8988T (cell line): ENCODE data around the gene GH2.

Source experiments
- DNase-seq: peaks from one replicate; pipeline ENCODE4 v3.0.0; 2011

Gene GH2

DNA sequence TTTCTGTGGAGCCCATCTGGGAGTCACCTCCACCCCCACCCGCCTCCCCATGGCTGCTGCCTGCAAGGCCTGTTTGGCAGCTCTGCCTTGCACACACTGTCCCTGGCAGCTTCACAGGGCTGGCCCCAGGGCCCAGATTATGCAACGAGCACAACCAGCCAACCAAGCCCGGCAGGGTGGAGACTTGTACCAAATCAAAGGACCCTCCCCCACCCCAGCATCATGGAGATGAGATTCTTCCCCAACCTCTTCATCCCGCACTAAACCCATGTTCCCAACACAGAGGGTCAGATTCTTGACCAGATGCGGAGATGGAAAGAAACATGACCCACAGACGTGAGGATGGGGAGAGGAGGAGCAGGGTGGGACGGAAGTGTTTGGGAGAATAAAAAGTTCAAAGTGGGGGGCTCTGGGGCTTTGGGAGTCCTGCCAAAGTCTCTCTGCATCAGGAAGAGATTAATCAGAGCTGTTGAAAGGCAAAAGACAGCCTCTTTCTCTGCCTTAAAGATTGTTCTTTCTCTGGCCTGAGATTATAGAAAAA is 43.0 kb downstream of the GH2 start:
- no peak for DNase-seq

DNA sequence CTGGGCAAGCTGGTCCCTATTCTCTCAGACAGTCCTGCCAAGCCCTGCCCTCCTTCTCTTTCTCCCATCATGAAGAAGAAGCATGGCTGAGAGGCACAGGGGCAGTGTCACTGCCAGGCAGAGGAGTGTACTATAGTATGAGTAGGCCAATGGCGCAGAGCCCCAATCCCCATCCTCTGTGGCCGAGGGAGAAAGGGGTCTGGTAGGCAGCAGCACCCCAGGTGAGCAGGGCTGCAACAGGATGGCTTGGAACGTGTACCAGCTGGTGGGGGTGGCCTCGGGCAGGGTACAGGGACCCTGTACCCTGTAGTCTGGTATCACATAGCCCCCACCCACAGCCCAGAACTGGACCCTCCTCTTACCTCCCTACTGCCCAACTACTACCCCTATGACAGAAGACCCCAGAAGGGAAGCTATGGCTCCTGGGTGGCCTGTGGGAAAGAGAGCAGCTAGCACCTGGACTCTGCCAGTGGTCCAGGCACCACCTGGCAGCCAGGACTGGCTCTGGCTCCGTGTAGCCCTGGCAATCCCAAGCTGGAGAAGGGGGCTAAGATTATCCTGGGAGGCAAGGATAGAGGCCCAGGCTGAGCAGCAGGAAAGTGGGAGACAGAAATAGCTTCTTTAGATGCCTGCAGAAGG is 43.7 kb downstream of the GH2 start:
- no peak for DNase-seq

DNA sequence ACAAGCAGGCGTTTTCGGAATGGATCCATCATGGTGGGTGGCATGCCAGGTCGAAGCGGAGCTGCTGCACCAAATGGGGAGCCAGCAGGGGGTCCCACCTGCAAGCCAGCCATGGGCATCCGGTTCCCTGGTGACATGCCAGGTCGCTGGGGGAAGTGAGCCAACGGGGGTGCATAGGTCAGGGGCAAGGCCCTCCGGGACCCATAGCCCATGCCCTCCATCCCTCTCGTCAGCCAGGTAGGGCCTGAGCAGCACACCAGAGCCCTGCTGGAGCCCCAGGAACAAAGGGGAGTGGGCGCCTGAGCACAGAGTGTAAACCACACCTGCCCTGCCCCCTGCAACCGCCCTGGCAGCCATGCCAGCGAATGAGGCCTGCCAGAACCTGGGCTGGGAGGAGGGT is 44.3 kb downstream of the GH2 start:
- DNase-seq: no peak

DNA sequence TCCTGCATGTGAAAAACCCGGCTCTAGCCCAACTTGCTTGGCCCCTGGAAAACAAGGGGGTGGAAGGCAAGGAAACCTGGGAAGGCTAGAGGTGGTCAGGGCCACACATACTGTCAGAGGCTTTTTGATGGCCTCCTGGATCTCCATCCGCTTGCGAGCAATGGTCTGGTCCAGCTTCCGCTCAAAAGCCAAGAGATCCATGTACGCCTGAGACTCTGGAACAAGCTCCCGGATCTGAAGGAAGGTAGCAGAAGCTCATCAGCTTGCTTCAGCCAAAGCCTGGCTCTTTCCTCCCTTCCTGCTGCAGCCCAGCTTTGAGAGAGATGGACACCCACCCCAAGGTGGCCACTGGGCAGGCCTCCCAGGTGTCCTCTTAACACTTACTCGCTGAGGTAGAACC is 44.9 kb downstream of the GH2 start:
- no peak for DNase-seq

DNA sequence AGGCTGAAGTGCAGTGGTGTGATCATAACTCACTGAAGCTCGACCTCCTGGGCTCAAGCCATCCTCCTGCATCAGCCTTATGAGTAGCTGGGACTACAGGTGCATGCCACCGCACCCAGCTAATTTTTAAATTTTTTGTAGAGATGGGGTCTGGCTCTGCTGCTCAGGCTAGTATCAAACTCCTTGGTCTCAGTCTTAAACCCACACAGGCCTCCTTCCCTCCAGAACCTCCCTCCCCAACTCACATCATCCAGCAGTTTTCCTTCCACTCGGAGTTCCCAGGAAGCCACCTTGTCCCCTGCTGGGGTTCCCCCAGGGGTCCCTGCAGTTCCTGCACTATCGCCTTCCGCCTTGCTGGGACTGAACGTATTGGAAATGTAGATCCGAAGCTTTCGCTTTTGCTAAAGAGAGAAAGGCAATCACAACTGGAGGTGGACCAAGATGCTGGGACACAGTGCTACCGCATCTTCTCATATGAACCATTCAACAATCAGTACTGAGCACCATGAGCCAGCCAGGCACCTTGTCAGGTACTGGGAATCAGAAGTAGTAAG is 46.5 kb downstream of the GH2 start:
- DNase-seq: no peak

DNA sequence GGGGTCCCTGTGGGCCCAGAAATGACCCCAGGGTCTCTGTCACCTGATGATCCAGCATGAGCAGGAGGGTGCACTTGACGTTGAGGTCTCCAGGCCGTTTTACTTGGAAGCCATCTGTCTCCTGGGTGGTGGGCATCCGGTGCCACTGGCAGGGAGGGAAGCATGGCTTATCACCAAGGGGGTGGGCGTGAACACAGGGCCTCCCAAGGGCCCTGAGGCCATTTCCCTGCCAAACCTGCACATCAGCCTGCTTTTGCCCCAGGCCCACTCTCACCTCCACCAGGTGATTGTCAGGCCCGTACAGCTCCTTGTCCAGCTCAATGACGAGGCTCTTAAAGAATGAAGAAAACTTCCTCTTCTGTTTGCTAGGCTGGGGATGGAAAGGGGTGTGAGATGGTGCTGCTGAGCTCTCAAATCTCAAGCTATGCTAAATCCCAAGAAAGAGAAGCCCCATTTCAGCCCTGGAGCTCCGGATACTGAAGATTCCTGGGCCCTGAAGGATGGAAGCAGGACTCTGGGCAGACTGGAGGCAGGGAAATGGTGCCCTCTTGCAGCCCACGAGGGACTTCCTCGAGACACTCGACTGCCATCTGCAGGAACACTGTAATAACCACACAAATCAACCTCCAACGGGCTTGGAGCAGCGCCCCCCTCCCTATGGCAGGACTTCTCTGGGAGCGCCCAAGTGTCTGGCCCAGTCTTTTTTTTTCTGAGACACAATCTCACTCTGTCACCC is 47.1 kb downstream of the GH2 start:
- peak; percentile 57 for DNase-seq

DNA sequence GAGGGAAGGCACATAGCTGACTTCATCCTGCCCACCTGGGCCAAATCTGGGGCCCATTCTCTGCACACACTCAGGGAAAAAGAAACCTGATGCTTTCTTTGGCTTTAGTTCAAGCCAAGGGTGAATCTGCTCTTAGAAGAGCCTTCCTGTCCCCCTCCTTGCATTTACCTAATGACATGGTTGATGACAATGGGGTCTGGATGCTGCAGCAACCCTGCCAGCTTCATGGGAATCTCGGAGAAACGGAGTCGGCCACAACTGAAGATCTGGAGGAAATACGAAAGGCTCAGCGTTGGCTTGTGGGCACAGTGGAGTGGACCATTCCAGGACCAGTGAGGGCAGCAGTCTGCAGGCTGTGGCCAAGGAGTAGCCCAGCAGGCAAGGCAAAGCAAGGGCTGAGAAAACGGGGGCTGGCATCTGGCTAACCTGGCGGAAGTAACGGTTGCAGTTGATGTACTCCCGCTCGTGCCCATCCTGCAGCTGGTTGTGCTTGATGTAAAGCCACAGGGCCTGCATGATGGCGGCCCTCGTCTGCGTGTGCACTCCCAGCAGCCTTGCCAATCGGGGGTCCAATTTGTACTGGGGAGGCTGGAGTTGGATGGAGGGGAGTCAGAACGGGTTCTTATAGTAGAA is 47.9 kb downstream of the GH2 start:
- DNase-seq: no peak

DNA sequence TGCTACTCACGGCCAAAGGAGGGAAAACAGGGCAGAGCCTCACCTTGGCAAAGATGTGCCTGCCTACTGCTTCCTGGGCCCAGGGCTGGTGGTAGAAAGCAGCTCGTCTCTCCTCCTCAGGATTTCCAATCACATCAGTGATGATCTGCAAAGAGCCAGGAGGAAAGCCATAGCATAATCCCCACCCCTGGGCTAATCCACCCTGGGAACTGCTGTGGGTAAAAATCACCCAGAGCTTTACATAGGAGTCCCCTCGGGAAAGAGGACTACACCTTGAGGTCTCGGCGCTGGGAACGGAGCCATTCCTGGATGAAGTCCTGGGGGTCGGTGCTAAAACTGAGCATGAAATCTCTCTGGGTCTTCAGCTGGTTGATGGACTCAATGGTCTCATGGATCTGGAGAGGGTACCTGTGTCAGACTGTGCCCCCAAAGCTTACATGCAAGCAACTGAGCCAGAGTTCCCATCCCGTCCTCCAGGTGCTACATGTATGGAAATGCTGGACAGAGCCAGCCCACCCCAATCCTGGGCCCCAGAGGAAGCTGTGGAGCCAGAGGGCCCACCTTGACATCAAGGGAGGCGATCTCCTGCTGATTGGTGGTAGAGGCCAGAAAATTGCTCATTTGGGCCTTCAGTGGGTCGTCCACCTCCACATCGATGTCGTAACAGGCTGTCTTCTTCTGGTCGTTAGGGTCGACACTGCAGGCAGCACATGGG is 48.6 kb downstream of the GH2 start:
- DNase-seq: no peak

DNA sequence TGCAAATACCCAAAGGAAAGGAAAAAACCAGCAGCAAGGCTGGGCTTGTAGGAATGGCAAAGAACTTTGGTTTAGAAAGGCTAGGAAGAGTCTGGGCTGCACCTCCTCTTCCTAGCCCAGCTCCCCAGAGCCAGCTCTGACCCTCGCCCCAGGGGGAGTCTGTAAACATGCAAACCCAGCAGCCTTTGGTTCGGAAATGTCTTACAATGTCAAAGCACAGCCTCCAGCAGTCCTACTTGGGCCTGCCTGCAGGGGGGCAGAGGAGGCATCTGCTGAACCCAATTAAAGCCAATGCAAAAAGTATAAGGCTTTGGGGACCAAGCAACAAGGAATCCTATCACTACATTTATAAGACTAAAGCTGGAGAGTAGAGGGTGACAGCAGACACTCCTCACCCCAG is 49.3 kb downstream of the GH2 start:
- no peak for DNase-seq

DNA sequence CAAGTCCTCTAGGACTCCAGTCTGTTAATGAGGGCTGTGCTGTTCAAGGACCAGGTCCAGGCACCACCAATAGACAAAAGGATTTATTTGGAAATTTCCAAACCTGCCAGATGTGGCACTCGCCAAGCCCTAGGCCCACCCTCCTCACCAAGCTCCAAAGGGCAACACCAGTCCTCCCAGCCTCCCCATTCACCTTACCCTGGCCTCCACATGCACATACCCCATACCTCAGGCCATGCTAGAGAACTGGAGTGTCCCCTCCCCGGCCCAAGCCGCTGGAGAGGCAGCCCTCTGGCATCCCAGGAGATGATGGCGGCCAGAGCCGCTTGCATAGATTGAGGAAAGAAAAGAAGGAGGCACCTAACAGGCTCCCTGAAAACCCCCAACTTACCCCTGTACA is 49.7 kb downstream of the GH2 start:
- no peak for DNase-seq

DNA sequence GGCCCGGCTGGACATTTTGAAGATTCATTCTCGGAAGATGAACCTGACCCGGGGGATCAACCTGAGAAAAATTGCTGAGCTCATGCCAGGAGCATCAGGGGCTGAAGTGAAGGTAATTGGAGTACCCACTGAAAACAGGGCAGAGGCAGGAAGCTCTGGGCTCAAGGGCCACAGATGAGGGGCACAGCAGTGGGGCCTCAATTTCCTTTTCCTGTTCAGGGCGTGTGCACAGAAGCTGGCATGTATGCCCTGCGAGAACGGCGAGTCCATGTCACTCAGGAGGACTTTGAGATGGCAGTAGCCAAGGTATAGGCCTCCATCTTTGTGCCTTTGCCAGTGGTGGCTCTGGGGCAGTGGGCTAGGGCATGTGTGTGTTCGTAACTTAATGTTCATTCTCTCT is 50.2 kb downstream of the GH2 start:
- no peak for DNase-seq

DNA sequence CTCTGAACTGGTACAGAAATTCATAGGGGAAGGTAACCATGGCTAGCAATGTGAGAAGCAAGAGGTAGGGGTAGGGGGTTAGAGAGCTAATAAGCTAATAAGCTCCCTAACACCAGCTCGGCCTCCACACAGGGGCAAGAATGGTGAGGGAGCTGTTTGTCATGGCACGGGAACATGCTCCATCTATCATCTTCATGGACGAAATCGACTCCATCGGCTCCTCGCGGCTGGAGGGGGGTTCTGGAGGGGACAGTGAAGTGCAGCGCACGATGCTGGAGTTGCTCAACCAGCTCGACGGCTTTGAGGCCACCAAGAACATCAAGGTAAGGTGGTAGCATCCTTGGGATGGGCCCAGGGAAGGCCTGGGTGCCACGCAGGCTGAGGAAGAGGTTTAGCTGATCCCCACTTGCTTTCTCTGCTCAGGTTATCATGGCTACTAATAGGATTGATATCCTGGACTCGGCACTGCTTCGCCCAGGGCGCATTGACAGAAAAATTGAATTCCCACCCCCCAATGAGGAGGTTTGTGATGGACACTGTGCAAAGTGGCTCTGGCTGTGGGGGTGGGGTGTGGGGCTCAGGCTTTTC is 50.7 kb downstream of the GH2 start:
- DNase-seq: no peak

DNA sequence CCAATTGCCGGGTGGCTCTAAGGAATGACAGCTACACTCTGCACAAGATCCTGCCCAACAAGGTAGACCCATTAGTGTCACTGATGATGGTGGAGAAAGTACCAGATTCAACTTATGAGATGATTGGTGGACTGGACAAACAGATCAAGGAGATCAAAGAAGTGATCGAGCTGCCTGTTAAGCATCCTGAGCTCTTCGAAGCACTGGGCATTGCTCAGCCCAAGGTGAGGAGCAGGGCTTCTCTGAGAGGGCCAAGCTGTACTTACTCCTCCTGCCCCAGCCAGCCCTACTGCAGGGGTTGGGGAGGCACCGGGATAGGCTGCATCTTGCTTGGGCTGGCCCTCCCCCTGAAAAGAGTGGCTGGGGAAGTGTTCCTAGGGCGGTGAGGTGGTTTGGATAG is 51.5 kb downstream of the GH2 start:
- no peak for DNase-seq
